ENCODE measurements around the gene G0S2. TPM values are rescaled to one million over a fixed set of nuclear protein-coding genes. Genes with fewer than 3 reads are reported as not detected.

The G0S2 gene
- polyA plus RNA-seq, 1 experiment: 0.43 TPM

DNA sequence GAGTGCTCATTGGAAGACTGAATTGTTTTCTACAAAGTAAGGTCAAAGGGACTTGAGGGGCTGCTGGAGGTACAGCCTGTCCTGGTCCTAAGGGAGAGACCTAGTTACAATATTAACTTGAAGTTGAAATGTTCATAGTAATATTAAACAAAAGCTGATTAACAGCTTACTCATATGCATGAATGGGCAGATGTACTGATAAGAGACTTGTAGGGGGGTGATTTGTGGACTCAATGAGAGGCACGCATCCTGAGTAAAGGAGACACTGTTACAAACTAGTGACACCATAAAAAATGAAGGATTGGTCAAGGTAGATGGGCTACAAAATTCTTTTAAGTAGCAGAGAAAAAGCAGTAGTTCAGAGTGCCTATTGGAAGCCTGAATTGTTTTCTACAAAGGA, 32.1 kb downstream of the G0S2 start:
- Histone ChIP-seq H3K27me3 (ENCODE audit: control insufficient read depth, insufficient read depth, low read length) (no peaks in the 10 kb centered on the region; the same call in 1 of the 2 replicates), H3K36me3 (ENCODE audit: control insufficient read depth, insufficient read depth, low read length) (no peaks in the 10 kb centered on the region), H3K4me3 (ENCODE audit: low read depth, low read length) (no peak overlapping the region)
- DNase-seq (ENCODE audit: low read depth): no peak
- ChIA-PET CTCF (interaction anchor here (0.9 to 1.9 kb wide), 2 partner anchors 14 kb away, joined by 3 to 5 read pairs; no protein-coding TSS in a partner anchor), POLR2A (no interaction called here)
- TF ChIP-seq, protein P1, sequence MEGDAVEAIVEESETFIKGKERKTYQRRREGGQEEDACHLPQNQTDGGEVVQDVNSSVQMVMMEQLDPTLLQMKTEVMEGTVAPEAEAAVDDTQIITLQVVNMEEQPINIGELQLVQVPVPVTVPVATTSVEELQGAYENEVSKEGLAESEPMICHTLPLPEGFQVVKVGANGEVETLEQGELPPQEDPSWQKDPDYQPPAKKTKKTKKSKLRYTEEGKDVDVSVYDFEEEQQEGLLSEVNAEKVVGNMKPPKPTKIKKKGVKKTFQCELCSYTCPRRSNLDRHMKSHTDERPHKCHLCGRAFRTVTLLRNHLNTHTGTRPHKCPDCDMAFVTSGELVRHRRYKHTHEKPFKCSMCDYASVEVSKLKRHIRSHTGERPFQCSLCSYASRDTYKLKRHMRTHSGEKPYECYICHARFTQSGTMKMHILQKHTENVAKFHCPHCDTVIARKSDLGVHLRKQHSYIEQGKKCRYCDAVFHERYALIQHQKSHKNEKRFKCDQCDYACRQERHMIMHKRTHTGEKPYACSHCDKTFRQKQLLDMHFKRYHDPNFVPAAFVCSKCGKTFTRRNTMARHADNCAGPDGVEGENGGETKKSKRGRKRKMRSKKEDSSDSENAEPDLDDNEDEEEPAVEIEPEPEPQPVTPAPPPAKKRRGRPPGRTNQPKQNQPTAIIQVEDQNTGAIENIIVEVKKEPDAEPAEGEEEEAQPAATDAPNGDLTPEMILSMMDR (IDR thresholded peaks at IDR 0.05; ENCODE audit: insufficient read depth, low read depth, low read length): no peak

DNA sequence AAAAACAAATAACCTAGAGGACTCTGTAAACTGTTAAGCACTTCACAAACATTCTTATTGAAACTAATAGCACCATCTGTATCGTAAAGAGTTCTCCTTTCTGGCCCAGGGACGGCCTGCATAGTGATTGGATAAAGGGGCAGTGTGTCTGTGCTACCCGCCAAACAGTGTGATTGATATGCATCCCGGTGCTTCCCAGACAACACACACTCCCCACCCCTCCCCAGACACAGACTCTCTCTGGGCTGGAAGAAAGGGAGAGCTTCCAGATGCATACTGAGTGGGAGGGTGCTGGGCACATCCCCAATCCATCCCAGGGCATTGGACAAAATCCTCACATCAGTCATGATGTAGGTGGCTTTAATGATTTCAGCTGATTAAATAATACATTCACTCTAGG, 33.1 kb downstream of the G0S2 start:
- ChIA-PET POLR2A (no interaction called here), CTCF (no interaction called here)
- TF ChIP-seq, protein P1 (IDR thresholded peaks at IDR 0.05; ENCODE audit: insufficient read depth, low read depth, low read length): no peak
- H3K36me3 ChIP-seq (ENCODE audit: control insufficient read depth, insufficient read depth, low read length): no peaks in the 10 kb centered on the region
- no peaks in the 10 kb centered on the region; the same call in 1 of the 2 replicates for H3K27me3 ChIP-seq (ENCODE audit: control insufficient read depth, insufficient read depth, low read length)
- no peak overlapping the region for H3K4me3 ChIP-seq (ENCODE audit: low read depth, low read length)
- DNase-seq (ENCODE audit: low read depth): no peak

DNA sequence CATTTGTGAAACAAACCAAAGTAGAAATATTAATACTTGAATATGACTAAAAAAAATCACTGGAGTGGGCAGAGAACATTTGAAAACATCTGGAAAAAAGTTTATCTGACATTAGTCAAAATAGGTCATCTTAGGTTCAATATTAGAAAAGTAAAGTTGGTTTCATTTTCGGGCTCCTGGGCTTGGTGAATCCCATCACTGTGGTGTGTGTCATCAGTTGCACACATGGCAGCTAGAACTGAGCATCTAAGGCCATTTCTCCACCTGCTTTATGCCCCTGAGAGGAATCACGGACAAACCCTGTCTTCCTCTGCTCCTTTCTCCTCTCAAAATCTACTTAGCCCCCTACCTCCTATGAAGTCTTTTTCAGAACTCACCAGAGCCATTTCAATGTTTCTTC, 34.9 kb downstream of the G0S2 start:
- Histone ChIP-seq H3K36me3 (ENCODE audit: control insufficient read depth, insufficient read depth, low read length) (no peaks in the 10 kb centered on the region), H3K4me3 (ENCODE audit: low read depth, low read length) (no peak overlapping the region), H3K27me3 (ENCODE audit: control insufficient read depth, insufficient read depth, low read length) (no peaks in the 10 kb centered on the region; the same call in 1 of the 2 replicates)
- TF ChIP-seq, protein P1 (IDR thresholded peaks at IDR 0.05; ENCODE audit: insufficient read depth, low read depth, low read length): no peak
- ChIA-PET POLR2A (no interaction called here), CTCF (interaction anchor here (0.6 kb wide), 1 partner anchor 109 kb away, joined by 4 read pairs; no protein-coding TSS in a partner anchor)
- no peak for DNase-seq (ENCODE audit: low read depth)

DNA sequence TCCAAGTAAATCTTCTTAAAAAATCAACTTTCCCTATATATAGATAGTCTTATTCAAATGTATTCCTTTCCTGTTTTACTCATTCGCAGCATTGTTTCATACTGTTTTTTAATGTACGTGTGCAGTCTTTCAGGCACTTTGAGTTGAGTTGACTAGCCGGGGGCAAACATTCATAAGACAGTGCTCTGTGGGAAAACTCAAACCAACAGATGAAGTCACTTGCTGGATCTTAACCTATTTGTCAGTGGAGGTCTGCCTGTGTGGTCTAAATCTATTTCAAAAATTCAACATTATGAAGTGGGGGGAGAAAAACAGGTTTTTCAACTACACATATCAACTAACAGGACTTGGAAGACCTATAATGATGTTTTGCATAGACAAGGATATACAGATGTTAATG, 35.6 kb downstream of the G0S2 start:
- Histone ChIP-seq H3K27me3 (ENCODE audit: control insufficient read depth, insufficient read depth, low read length) (no peaks in the 10 kb centered on the region; the same call in 1 of the 2 replicates), H3K36me3 (ENCODE audit: control insufficient read depth, insufficient read depth, low read length) (no peaks in the 10 kb centered on the region), H3K4me3 (ENCODE audit: low read depth, low read length) (no peak overlapping the region)
- DNase-seq (ENCODE audit: low read depth): no peak
- TF ChIP-seq, protein P1 (IDR thresholded peaks at IDR 0.05; ENCODE audit: insufficient read depth, low read depth, low read length): no peak
- ChIA-PET CTCF (interaction anchor here (0.6 kb wide), 1 partner anchor 109 kb away, joined by 4 read pairs; no protein-coding TSS in a partner anchor), POLR2A (no interaction called here)

DNA sequence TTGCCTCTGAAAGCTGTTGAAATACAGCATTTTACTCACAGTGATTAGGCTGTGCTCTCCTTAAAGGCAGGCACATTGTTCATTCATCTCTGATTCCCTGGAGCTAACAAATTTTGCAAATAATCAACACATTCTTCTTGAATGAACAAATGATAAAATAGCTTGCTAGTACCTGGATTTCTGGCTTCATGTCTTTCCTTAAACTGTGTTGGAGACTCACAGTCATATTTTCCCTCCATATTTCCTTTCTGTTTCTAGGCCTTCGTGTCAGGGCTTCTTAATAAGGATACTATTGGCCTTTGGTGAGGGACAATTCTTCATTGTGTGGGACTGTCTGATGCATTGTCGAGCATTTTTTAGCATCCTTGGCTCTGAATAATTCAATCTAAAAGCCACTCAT, 39.1 kb downstream of the G0S2 start:
- CTCF ChIA-PET: no interaction called here
- DNase-seq (ENCODE audit: low read depth): no peak
- Histone ChIP-seq H3K36me3 (ENCODE audit: control insufficient read depth, insufficient read depth, low read length) (no peaks in the 10 kb centered on the region), H3K27me3 (ENCODE audit: control insufficient read depth, insufficient read depth, low read length) (no peaks in the 10 kb centered on the region), H3K4me3 (ENCODE audit: low read depth, low read length) (no peak overlapping the region)
- POLR2A ChIA-PET: no interaction called here
- TF ChIP-seq, protein P1 (IDR thresholded peaks at IDR 0.05; ENCODE audit: insufficient read depth, low read depth, low read length): no peak

Data from BJ (cell line).